Gastrocnemius medialis (tissue), 4 donors: ENCODE measurements around the gene SAMD1. TPM values are rescaled to one million over a fixed set of nuclear protein-coding genes. Genes with fewer than 3 reads are reported as not detected.
"Not testable (repeated sequence)": the region's sequence is repeated elsewhere in the genome, so short reads cannot be mapped to it uniquely, and the experiment has no call there.

Experiments used
- ATAC-seq, 2 donors: fragments of 150-250 bp; one replicate each; pipeline ENCODE4 v1.9.1; 2016
- DNase-seq, 2 donors: peaks; one replicate each; pipeline ENCODE4 v3.0.0-alpha.2; 2019
- H3K27ac ChIP-seq, 4 donors: fragments of 200-600 bp; sonication (generic); 1 replicate in 1 of 4; 2 replicates in 3 of 4; pipeline ENCODE4 v1.5.1; 2016 to 2018; ENCODE audit warnings: mild to moderate bottlenecking in 2 of 4, moderate library complexity in 1 of 4
- H3K27me3 ChIP-seq, 3 donors: fragments of 200-600 bp; sonication (generic) in 2 of 3; 1 replicate in 1 of 3; 2 replicates in 2 of 3; pipeline versions ENCODE4 v1.5.1 to v1.6.0; 2016 to 2019; ENCODE audit warnings: mild to moderate bottlenecking in 1 of 3, moderate library complexity in 1 of 3
- H3K36me3 ChIP-seq, 2 donors: fragments of 200-600 bp; sonication (generic) in 1 of 2; one replicate each; pipeline ENCODE4 v1.5.1; 2017 to 2018
- H3K4me1 ChIP-seq, 2 donors: fragments of 200-600 bp; sonication (generic) in 1 of 2; one replicate each; pipeline ENCODE4 v1.5.1; 2016 to 2017; ENCODE audit warnings: mild to moderate bottlenecking in 2 of 2
- H3K4me3 ChIP-seq, 4 donors: fragments of 200-600 bp; sonication (generic) in 3 of 4; 1 replicate in 1 of 4; 2 replicates in 3 of 4; pipeline ENCODE4 v1.5.1; 2016 to 2019; ENCODE audit warnings: mild to moderate bottlenecking in 2 of 4
- H3K9me3 ChIP-seq, 3 donors: fragments of 200-600 bp; sonication (generic) in 2 of 3; 1 replicate in 1 of 3; 2 replicates in 2 of 3; pipeline ENCODE4 v1.5.1; 2016 to 2019
- POLR2A ChIP-seq, 2 donors: fragments of 450-650 bp; IDR thresholded peaks; one replicate each; pipeline ENCODE4 v1.6.1; 2017; ENCODE audit warnings: antibody characterized with exemption in 2 of 2, mild to moderate bottlenecking in 2 of 2, moderate library complexity in 2 of 2
- in situ Hi-C, 4 donors: fragments of 200-750 bp; cut with MboI; loops; one replicate each; pipeline versions ENCODE4 v1.15.0 to v1.8.0; 2017; ENCODE audit warnings: low sequenced_read_pairs in 4 of 4
- intact Hi-C: fragments of 100-400 bp; cut with DNase I; formaldehyde crosslinking; loops from one replicate; pipeline ENCODE4 v1.15.1; 2023; ENCODE audit warnings: low total_unique reads
- total RNA-seq, 4 donors: library from RNA; depleted of rRNA; stranded (reverse); fragments of >200 nt; gene quantifications; one replicate each; pipeline versions ENCODE4 v1.1.0 to v1.2.3, GENCODE V29; 2016
- TF ChIP-seq, protein P1 (sequence below), 5 experiments: fragments of 450-650 bp in 3 of 5; fragments of 200-600 bp in 2 of 5; sonication (generic) in 2 of 5; IDR thresholded peaks in 4 of 5; conservative IDR thresholded peaks in 1 of 5; 1 replicate in 4 of 5; 2 replicates in 1 of 5; pipeline ENCODE4 v1.5.1; 2016 to 2019; ENCODE audit warnings: antibody characterized with exemption in 5 of 5, mild to moderate bottlenecking in 3 of 5, moderate library complexity in 3 of 5

The SAMD1 gene
- total RNA-seq, 4 donors from 2014 or later = 15.1 to 71.8 (median 40.2) TPM

DNA sequence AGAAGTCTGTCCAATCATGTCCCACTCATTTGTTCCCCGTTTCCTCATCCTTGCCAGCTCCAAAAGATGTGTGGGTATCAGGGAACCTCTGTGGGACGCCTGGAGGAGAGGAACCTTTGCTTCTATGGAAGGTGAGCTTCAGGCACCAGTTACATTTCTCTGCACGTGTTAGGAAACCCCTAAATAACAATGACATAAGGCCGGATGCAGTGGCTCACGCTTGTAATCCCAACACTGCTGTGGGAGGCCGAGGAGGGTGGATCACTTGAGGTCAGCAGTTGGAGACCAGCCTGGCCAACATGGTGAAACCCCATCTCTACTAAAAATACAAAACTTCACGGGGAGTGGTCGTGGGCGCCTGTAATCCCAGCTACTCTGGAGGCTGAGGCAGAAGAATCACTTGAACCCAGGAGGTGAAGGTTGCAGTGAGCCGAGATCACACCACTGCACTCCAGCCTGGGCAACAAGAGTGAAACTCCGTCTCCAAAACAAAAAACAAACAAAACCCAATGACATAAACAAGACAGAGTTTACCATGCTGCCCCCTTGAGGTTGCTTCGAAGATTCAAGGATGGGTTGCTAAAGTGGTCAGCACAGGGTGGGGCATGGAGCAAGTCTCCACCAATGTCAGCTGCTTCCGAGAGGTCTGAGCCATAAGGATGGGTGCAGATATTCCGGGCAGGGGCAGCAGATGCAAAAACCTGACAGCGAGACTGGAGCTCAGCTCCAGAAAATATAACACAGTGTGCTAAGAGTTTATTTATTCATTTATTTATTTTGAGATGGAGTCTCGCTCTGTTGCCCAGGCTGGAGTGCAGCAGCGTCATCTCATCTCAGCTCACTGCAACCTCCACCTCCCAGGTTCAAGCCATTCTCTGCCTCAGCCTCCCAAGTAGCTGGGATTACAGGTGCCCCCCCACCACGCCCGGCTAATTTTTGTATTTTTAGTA lies 47.6 kb downstream of the SAMD1 start:
- not testable (repeated sequence) for H3K9me3 ChIP-seq, H3K27me3 ChIP-seq, H3K4me1 ChIP-seq, H3K36me3 ChIP-seq
- TF ChIP-seq, protein P1, sequence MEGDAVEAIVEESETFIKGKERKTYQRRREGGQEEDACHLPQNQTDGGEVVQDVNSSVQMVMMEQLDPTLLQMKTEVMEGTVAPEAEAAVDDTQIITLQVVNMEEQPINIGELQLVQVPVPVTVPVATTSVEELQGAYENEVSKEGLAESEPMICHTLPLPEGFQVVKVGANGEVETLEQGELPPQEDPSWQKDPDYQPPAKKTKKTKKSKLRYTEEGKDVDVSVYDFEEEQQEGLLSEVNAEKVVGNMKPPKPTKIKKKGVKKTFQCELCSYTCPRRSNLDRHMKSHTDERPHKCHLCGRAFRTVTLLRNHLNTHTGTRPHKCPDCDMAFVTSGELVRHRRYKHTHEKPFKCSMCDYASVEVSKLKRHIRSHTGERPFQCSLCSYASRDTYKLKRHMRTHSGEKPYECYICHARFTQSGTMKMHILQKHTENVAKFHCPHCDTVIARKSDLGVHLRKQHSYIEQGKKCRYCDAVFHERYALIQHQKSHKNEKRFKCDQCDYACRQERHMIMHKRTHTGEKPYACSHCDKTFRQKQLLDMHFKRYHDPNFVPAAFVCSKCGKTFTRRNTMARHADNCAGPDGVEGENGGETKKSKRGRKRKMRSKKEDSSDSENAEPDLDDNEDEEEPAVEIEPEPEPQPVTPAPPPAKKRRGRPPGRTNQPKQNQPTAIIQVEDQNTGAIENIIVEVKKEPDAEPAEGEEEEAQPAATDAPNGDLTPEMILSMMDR (IDR thresholded peaks at IDR 0.05 in 4 of 5, conservative IDR thresholded peaks at IDR 0.05 in 1 of 5) = peak; percentile 40 to 70 (median 63)
- peak; percentile 96 to 99 for ATAC-seq
- Histone ChIP-seq H3K27ac (peak overlapping the region; percentile 68 to 76 (median 72)), H3K4me3 (peak overlapping the region in 3 of 4 donors; percentile 17 to 34 (median 30))
- in situ Hi-C loops = loop anchor here in 3 of 4 donors (10.0 kb wide), 2 partner anchors 158 to 168 kb away; partner anchors contain the start of gene NANOS3 (in 1 of the 3)
- peak; percentile 26 to 67 for DNase-seq
- intact Hi-C loops = loop anchor here (1.0 kb wide), 1 partner anchor 163 kb away; no protein-coding TSS in a partner anchor

DNA sequence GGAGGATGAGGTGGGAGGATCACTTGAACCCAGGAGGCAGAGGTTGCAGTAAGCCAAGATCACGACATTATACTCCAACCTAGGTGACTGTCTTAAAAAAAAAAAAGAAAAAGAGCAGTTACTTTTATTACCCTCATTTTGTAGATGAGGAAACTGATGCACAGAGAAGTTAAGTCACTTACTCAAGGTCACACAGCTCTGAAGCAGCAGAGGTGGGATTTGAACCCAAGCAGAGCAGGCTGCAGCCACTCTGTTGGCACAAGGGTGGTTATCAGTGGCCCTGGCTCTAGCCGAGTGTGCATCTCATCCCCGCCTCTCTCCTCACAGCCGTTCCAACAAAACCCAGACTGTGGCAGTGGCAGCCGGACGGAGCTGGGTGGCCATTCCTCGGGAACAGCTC lies 51.4 kb downstream of the SAMD1 start:
- no peak overlapping the region for H3K27ac ChIP-seq
- intact Hi-C loops = no loop called here
- H3K36me3 ChIP-seq = no peaks in the 10 kb centered on the region
- ATAC-seq (no peak), DNase-seq (no peak)
- TF ChIP-seq POLR2A (IDR thresholded peaks at IDR 0.05) = no peak
- TF ChIP-seq, protein P1 (IDR thresholded peaks at IDR 0.05 in 4 of 5, conservative IDR thresholded peaks at IDR 0.05 in 1 of 5) = no peak
- H3K27me3 ChIP-seq = no peaks in the 10 kb centered on the region
- in situ Hi-C loops = no loop called here
- no peak overlapping the region for H3K4me3 ChIP-seq
- H3K4me1 ChIP-seq = peaks cover 6 to 7% of the 10 kb centered on the region in 2 donors
- no peaks in the 10 kb centered on the region for H3K9me3 ChIP-seq

Other genes with a start within 250 kb of the SAMD1 start
- not detected for gene NANOS3, start 213.6 kb downstream of the SAMD1 start, total RNA-seq
- gene BRME1, start 184.6 kb downstream of the SAMD1 start, total RNA-seq = 1 to 10 TPM in 1 of 4 donors, under 1 TPM in 3; 0.19 to 1.0 (median 0.56) TPM
- gene CC2D1A, start 184.6 kb downstream of the SAMD1 start, total RNA-seq = 10 to 100 TPM; 22.3 to 44.9 (median 33.7) TPM
- under 1 TPM in 2 of 4 donors, not detected in 2; 0.55 to 0.61 TPM for gene PODNL1, start 152.3 kb downstream of the SAMD1 start, total RNA-seq
- gene DCAF15, start 138.2 kb downstream of the SAMD1 start, total RNA-seq = 10 to 100 TPM; 11.2 to 38.8 (median 18.0) TPM
- 1 to 10 TPM; 2.7 to 7.2 (median 4.4) TPM for gene RFX1, start 84.4 kb downstream of the SAMD1 start, total RNA-seq
- not detected for gene RLN3, start 62.6 kb downstream of the SAMD1 start, total RNA-seq
- gene IL27RA, start 59.0 kb downstream of the SAMD1 start, total RNA-seq = 1 to 10 TPM; 1.4 to 3.7 (median 2.0) TPM
- not detected for gene PALM3, start 28.7 kb downstream of the SAMD1 start, total RNA-seq
- gene MISP3, start 18.0 kb downstream of the SAMD1 start, total RNA-seq = 1 to 10 TPM; 1.8 to 8.0 (median 5.7) TPM
- gene C19orf67, start 5.0 kb downstream of the SAMD1 start, total RNA-seq = not detected
- 100 to 1,000 TPM in 3 of 4 donors, 10 to 100 TPM in 1; 74.7 to 180 (median 147) TPM for gene PRKACA, start 27.0 kb upstream of the SAMD1 start, total RNA-seq
- 1 to 10 TPM in 3 of 4 donors, not detected in 1; 1.2 to 4.1 (median 1.5) TPM for gene ASF1B, start 45.8 kb upstream of the SAMD1 start, total RNA-seq
- 1 to 10 TPM in 2 of 4 donors, under 1 TPM in 2; 0.76 to 3.5 (median 1.2) TPM for gene ADGRL1, start 115.4 kb upstream of the SAMD1 start, total RNA-seq